GM23248 (cell line): Measurements from ENCODE around the gene CDCP2. TPM values are rescaled to one million over a fixed set of nuclear protein-coding genes. Genes with fewer than 3 reads are reported as not detected.
A peak's percentile ranks its signal among the peaks of the same experiment; 100 is the strongest.

Experiments used
- DNase-seq: peaks from one replicate; pipeline ENCODE4 v3.0.0-alpha.2; 2015
- H2AFZ ChIP-seq: fragments of 200-600 bp; sonication (generic); 2 replicates; pipeline ENCODE4 v1.6.1; 2016; ENCODE audit warnings: antibody characterized with exemption
- H3F3A ChIP-seq: fragments of 200-600 bp; sonication (generic); 2 replicates; pipeline ENCODE4 v1.6.1; 2016; ENCODE audit warnings: mild to moderate bottlenecking, antibody characterized with exemption, mixed run types; ENCODE audit not compliant: insufficient read depth
- H3K27ac ChIP-seq: fragments of 200-600 bp; sonication (generic); 2 replicates; pipeline ENCODE4 v1.5.1; 2016; ENCODE audit warnings: mild to moderate bottlenecking
- H3K27me3 ChIP-seq: fragments of 200-600 bp; sonication (generic); replicated peaks from 2 replicates; pipeline ENCODE4 v1.6.1; 2016; ENCODE audit warnings: mild to moderate bottlenecking; ENCODE audit not compliant: insufficient read depth
- H3K36me3 ChIP-seq: fragments of 200-600 bp; sonication (generic); 2 replicates; pipeline ENCODE4 v1.6.1; 2016; ENCODE audit warnings: low read depth, mild to moderate bottlenecking
- H3K4me1 ChIP-seq: fragments of 200-600 bp; sonication (generic); 2 replicates; pipeline ENCODE4 v1.6.1; 2016; ENCODE audit warnings: mild to moderate bottlenecking; ENCODE audit not compliant: insufficient read depth
- H3K4me2 ChIP-seq: fragments of 200-600 bp; sonication (generic); one replicate; pipeline ENCODE4 v1.6.1; 2016; ENCODE audit warnings: mild to moderate bottlenecking; ENCODE audit not compliant: unreplicated experiment
- H3K4me3 ChIP-seq: fragments of 200-600 bp; sonication (generic); 2 replicates; pipeline ENCODE4 v1.5.1; 2016; ENCODE audit warnings: mild to moderate bottlenecking
- H3K79me2 ChIP-seq: fragments of 200-600 bp; sonication (generic); 2 replicates; pipeline ENCODE4 v1.6.1; 2016; ENCODE audit warnings: mild to moderate bottlenecking; ENCODE audit not compliant: insufficient read depth
- H3K9ac ChIP-seq: fragments of 200-600 bp; sonication (generic); 2 replicates; pipeline ENCODE4 v1.6.1; 2016; ENCODE audit warnings: mild to moderate bottlenecking
- H3K9me2 ChIP-seq: fragments of 200-600 bp; sonication (generic); 2 replicates; pipeline ENCODE4 v1.6.1; 2016; ENCODE audit warnings: mixed run types, mild to moderate bottlenecking, moderate library complexity; ENCODE audit not compliant: insufficient read depth
- H3K9me3 ChIP-seq: fragments of 200-600 bp; sonication (generic); one replicate; pipeline ENCODE4 v1.6.1; 2017; ENCODE audit warnings: low read depth
- H4K20me1 ChIP-seq: fragments of 200-600 bp; sonication (generic); 2 replicates; pipeline ENCODE4 v1.6.0; 2016; ENCODE audit not compliant: insufficient read depth
- EZH2 ChIP-seq: fragments of 200-600 bp; sonication (generic); IDR thresholded peaks from 2 replicates; pipeline ENCODE4 v1.6.1; 2018; ENCODE audit warnings: antibody characterized with exemption, mild to moderate bottlenecking; ENCODE audit not compliant: insufficient read depth, poor library complexity, severe bottlenecking
- EZH2phosphoT487 ChIP-seq: fragments of 200-600 bp; sonication (generic); IDR thresholded peaks from 2 replicates; pipeline ENCODE4 v1.6.1; 2018; ENCODE audit warnings: antibody characterized with exemption, moderate library complexity, mild to moderate bottlenecking, low read depth; ENCODE audit not compliant: insufficient read depth
- WGBS, 2 experiments: methylation state at CpG; one replicate each; pipeline ENCODE4 v1.1.6; 2015 to 2017; ENCODE audit warnings: low lambda C conversion rate in 2 of 2, low coverage in 1 of 2; ENCODE audit errors: missing lambda C conversion rate in 2 of 2; 5-methylcytosine and 5-hydroxymethylcytosine counted together
- in situ Hi-C: fragments of 300-500 bp; cut with MboI; formaldehyde crosslinking; loops from 2 replicates; pipeline ENCODE4 v1.15.0; 2020
- polyA plus RNA-seq: library from polyadenylated mRNA; unstranded; fragments of >200 nt; fragmentation: Nextera tagmentation; extraction: Ambion mirVana; gene quantifications from 2 replicates; pipeline ENCODE4 v1.2.1, GENCODE V29; 2016
- total RNA-seq: library from RNA; depleted of rRNA; stranded (reverse); fragments of >200 nt; shearing (Covaris generic); gene quantifications from 2 replicates; pipeline ENCODE4 v1.2.3, GENCODE V29; 2014

CDCP2 gene
- total and polyA plus RNA-seq, 2 experiments from 2014 or later, result not detected

DNA sequence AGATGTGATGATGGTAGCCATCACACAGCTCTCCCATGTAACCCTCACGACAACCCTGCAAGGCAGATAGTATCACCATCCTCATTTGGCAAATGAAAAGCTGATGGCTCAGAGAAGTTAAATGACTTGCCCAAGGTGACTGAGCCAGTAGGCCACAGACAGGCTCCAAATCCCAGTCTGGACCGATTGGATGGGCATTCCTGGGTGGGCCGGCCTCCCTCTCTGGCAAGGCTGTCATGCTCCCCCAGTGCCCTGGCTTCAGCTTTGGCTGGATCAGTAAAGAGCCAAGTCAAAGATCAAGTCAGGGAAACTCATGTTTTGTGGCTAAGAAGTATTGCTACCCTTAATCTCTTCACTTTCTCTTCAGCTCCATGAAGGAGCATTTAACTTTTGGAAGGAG is 41.2 kb downstream of the CDCP2 start:
- Histone ChIP-seq H3K27me3 (no peaks in the 10 kb centered on the region), H3K4me1 (no peaks in the 10 kb centered on the region), H2AFZ (no peak overlapping the region), H3K9me2 (no peaks in the 10 kb centered on the region), H4K20me1 (no peaks in the 10 kb centered on the region), H3K4me3 (no peak overlapping the region), H3K4me2 (no peak overlapping the region), H3K79me2 (no peaks in the 10 kb centered on the region), H3K27ac (no peak overlapping the region), H3K9me3 (no peaks in the 10 kb centered on the region), H3K36me3 (no peaks in the 10 kb centered on the region), H3F3A (no peaks in the 10 kb centered on the region), H3K9ac (no peak overlapping the region)
- WGBS, 2 experiments, result 66 to 76% methylated on average over 3 of the region's 3 CpGs
- DNase-seq, result no peak
- TF ChIP-seq EZH2phosphoT487, result no peak
- TF ChIP-seq EZH2, result no peak
- in situ Hi-C loops, result loop anchor here (25.0 kb wide), 2 partner anchors 376 to 701 kb away; partner anchors contain the start of gene TTC22

DNA sequence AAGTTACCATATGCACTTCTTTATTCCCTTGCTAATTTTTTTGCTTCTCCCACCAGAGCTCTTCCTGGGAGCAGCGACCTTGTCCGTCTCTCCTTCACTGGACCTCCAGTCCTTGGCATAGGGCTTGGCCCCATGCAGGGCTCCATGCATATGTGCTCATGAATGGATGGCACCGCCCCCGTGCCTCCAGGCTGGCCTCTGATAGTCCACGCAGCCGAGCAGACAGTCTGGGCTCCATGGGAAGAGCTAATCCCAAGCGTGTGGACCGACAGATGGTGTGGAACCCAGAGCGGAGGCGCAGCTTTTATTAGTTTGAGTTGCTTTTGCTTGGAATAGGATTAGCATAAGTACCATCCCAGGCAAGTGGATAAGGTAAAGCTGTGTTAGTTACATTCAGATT is 41.8 kb downstream of the CDCP2 start:
- Histone ChIP-seq H3K79me2 (no peaks in the 10 kb centered on the region), H3K9ac (no peak overlapping the region), H3K36me3 (no peaks in the 10 kb centered on the region), H2AFZ (no peak overlapping the region), H3K9me3 (no peaks in the 10 kb centered on the region), H3K27me3 (no peaks in the 10 kb centered on the region), H3K27ac (no peak overlapping the region), H3K4me3 (no peak overlapping the region), H3K4me2 (no peak overlapping the region), H3K9me2 (no peaks in the 10 kb centered on the region), H3F3A (no peaks in the 10 kb centered on the region), H3K4me1 (no peaks in the 10 kb centered on the region), H4K20me1 (no peaks in the 10 kb centered on the region)
- in situ Hi-C loops, result loop anchor here (25.0 kb wide), 2 partner anchors 376 to 701 kb away; partner anchors contain the start of gene TTC22
- 85 to 91% methylated on average over 10 of the region's 10 CpGs for WGBS, 2 experiments
- no peak for DNase-seq
- TF ChIP-seq EZH2 (no peak), EZH2phosphoT487 (no peak)

DNA sequence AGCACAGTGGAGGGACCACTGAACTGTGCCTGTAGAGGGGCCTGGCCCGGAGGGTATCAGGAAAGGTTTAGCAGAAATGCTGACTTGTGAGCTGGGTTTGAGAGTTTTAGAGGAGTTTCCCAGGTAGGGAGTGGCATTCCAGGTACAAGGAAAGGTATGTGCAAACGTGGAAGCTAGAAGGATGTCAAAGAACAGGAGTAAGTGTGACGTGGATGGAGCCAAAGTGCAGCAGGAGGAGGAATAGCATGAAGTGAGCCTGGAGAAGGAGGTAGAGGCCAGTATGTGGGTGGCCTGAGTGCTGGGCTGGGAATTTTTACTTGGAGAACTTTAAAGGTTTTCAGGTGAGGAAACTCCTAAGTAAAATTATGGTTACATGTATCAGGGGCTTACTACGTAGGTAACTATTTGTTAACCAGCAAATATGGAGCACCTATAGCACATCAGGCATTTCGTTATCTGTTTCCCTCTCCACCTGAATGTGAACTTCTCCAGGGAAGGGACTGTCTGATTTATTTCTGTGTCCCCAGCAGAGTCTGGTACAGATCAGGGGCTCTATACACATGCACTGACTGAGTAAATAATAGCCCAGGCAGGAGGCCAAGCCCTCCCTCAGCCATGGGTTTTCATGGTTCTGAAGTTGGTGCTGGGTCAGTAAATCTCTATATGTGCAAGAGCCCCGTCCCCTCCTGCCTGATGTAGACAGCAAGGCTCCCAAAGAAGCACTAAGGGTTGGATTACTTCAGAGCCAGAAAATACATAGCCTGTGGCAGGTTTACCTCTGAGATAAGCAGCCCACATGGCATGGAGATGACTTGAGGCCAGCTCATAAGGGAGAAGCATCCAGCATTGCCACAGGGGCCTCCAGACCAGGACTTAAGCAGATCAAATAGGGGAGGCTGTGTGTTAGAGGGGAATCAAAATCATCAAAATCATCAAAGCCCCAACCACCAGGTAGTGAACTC is 43.4 kb downstream of the CDCP2 start:
- H3K79me2 ChIP-seq, result no peaks in the 10 kb centered on the region
- H3F3A ChIP-seq, result no peaks in the 10 kb centered on the region
- H4K20me1 ChIP-seq, result no peaks in the 10 kb centered on the region
- H3K9ac ChIP-seq, result no peak overlapping the region
- H2AFZ ChIP-seq, result no peak overlapping the region
- no peak overlapping the region for H3K4me3 ChIP-seq
- TF ChIP-seq EZH2phosphoT487, result no peak
- TF ChIP-seq EZH2, result no peak
- H3K27me3 ChIP-seq, result no peaks in the 10 kb centered on the region
- DNase-seq, result peak; percentile 17
- no peaks in the 10 kb centered on the region for H3K9me2 ChIP-seq
- H3K27ac ChIP-seq, result no peak overlapping the region
- 79 to 80% methylated on average over 6 of the region's 6 CpGs for WGBS, 2 experiments
- in situ Hi-C loops, result loop anchor here (25.0 kb wide), 2 partner anchors 378 to 703 kb away; partner anchors contain the start of gene TTC22
- H3K4me1 ChIP-seq, result no peaks in the 10 kb centered on the region
- no peak overlapping the region for H3K4me2 ChIP-seq
- no peaks in the 10 kb centered on the region for H3K9me3 ChIP-seq
- H3K36me3 ChIP-seq, result no peaks in the 10 kb centered on the region

DNA sequence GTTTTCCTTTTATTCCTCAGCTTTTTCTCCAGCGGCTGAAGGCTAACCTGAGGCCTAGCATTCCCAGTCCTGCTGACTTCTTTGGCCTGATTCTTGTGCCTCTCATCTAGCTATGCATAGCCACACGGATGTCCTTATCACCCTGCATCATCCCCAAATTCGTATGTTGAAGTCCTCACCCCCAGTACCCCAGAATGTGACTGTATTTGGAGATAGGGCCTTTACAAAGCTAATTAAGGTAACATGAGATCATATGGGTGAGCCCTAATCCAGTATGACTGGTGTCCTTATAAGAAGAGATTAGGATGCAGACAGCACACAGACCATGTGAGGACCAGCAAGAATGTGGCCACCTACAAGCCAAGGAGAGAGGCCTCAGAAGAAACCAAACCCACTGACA is 44.6 kb downstream of the CDCP2 start:
- WGBS, 2 experiments, result 85 to 91% methylated on average over 3 of the region's 3 CpGs
- H3K4me3 ChIP-seq, result no peak overlapping the region
- no peak overlapping the region for H3K9ac ChIP-seq
- no peaks in the 10 kb centered on the region for H3K4me1 ChIP-seq
- no peaks in the 10 kb centered on the region for H3F3A ChIP-seq
- no peaks in the 10 kb centered on the region for H3K9me3 ChIP-seq
- H3K9me2 ChIP-seq, result no peaks in the 10 kb centered on the region
- H3K4me2 ChIP-seq, result no peak overlapping the region
- H3K36me3 ChIP-seq, result no peaks in the 10 kb centered on the region
- H3K79me2 ChIP-seq, result no peaks in the 10 kb centered on the region
- in situ Hi-C loops, result loop anchor here (25.0 kb wide), 2 partner anchors 379 to 704 kb away; partner anchors contain the start of gene TTC22
- H3K27me3 ChIP-seq, result no peaks in the 10 kb centered on the region
- H2AFZ ChIP-seq, result no peak overlapping the region
- no peaks in the 10 kb centered on the region for H4K20me1 ChIP-seq
- no peak for DNase-seq
- TF ChIP-seq EZH2 (no peak), EZH2phosphoT487 (no peak)
- H3K27ac ChIP-seq, result no peak overlapping the region
